Measurements from ENCODE around the gene TMCO4. TPM values are rescaled to one million over a fixed set of nuclear protein-coding genes. Genes with fewer than 3 reads are reported as not detected.
"Not testable (repeated sequence)": the region's sequence is repeated elsewhere in the genome, so short reads cannot be mapped to it uniquely, and the experiment has no call there.

The TMCO4 gene
- total RNA-seq, 2 donors from 2014 or later, result 26.9 to 44.1 TPM

DNA sequence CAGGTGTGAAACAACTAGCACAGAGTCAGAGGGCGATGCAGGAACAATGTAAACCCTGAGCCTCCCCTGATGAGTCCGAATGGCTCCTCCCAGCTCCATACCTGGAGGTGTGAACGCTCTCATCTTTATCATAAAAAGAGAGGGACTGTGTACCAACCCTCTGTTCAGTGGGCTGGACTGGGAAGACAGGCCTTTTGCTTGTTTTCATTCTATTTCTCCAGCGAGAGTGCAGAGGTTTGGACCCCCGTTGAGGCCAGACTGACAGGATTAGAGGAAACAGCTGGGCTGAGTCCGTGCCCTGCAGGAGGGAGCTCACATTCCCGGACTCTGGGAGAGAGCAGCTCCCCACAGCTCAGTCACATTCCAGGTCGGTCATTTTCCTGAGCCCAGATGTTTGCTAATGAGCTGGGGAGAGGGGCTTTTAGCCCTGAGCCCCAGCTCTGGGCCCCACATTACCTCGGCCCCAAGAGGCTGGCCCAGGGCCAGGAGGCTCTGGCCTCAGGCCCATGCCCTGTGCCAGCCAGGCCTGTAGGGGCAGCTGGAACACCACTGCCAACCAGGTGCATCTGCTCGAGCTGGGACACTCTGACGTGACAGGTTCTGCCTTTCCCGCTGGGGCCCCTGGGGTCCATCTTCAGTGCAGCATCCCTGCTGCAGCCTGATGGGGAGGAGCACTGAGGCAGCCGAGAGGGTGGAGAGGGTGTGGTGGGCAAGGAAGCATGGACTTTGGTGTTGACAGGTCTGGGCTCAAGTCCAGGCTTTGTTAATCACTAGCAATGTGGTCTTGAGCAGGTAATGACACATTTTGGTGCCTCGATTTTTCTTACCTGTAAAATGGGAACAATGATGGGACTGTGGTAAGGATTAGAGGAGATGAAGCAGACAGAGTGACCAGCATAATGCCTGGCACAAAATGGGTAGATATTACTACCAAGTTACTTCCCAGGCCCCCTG is 159.1 kb downstream of the TMCO4 start:
- TF ChIP-seq CTCF (IDR thresholded peaks at IDR 0.05), result no peak
- H3K27ac ChIP-seq, result peak overlapping the region; percentile 87
- no peak overlapping the region for H3K4me3 ChIP-seq
- no peaks in the 10 kb centered on the region for H3K9me3 ChIP-seq
- peaks cover 15% of the 10 kb centered on the region for H3K4me1 ChIP-seq
- intact Hi-C loops (cut with DNase I), result loop anchor here (5.0 kb wide), 1 partner anchor 43 kb away; a partner anchor contains a TSS
- peak overlapping the region; percentile 5 to 30 for H3K9ac ChIP-seq (ENCODE audit: low read depth in 2 of 2, low read length in 2 of 2)
- H3K36me3 ChIP-seq, result no peaks in the 10 kb centered on the region
- peak; percentile 85 for DNase-seq
- no peaks in the 10 kb centered on the region for H3K27me3 ChIP-seq

DNA sequence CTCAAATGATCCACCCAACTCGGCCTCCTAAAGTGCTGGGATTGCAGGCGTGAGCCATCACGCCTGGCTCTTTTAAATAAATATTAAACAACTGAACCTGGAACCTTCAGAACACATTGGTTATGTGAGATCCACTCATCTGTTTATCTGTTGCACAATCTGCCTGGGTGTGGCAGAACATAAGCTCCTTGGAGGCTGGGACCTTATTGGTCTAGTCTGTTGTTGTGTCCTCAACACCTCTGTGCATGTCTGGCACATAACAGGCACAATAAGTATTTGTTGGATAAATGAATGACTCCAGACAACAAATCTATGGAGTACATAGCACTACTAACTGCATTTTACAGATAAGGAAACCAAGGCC is 159.7 kb downstream of the TMCO4 start:
- Histone ChIP-seq H3K4me1 (peaks cover 15% of the 10 kb centered on the region), H3K27me3 (no peaks in the 10 kb centered on the region), H3K9ac (ENCODE audit: low read depth in 2 of 2, low read length in 2 of 2) (no peak overlapping the region), H3K27ac (peak overlapping the region; percentile 87), H3K9me3 (no peaks in the 10 kb centered on the region), H3K36me3 (no peaks in the 10 kb centered on the region), H3K4me3 (no peak overlapping the region)
- TF ChIP-seq CTCF (IDR thresholded peaks at IDR 0.05), result no peak
- intact Hi-C loops (cut with DNase I), result loop anchor here (5.0 kb wide), 1 partner anchor 43 kb away; a partner anchor contains a TSS
- DNase-seq, result peak; percentile 71

- H3K4me3 ChIP-seq; H3K36me3 ChIP-seq; H3K27me3 ChIP-seq; DNase-seq; H3K9ac ChIP-seq (ENCODE audit: low read depth in 2 of 2, low read length in 2 of 2); intact Hi-C loops (cut with DNase I); H3K9me3 ChIP-seq; H3K27ac ChIP-seq: not testable (repeated sequence)
- peaks cover 15% of the 10 kb centered on the region for H3K4me1 ChIP-seq
Measured at GRCh38 chr1:19639228-19639627, 160.5 kb downstream of the TMCO4 start.

- intact Hi-C loops (cut with DNase I), result no loop called here
- H3K27ac ChIP-seq, result no peak overlapping the region
- H3K9ac ChIP-seq (ENCODE audit: low read depth in 2 of 2, low read length in 2 of 2), result no peak overlapping the region
- no peaks in the 10 kb centered on the region for H3K9me3 ChIP-seq
- no peaks in the 10 kb centered on the region for H3K27me3 ChIP-seq
- DNase-seq, result no peak
- no peak overlapping the region for H3K4me3 ChIP-seq
- H3K36me3 ChIP-seq, result no peaks in the 10 kb centered on the region
- no peak for TF ChIP-seq CTCF (IDR thresholded peaks at IDR 0.05)
- H3K4me1 ChIP-seq, result peaks cover 11% of the 10 kb centered on the region
Measured at GRCh38 chr1:19637606-19638005, 162.1 kb downstream of the TMCO4 start.

DNA sequence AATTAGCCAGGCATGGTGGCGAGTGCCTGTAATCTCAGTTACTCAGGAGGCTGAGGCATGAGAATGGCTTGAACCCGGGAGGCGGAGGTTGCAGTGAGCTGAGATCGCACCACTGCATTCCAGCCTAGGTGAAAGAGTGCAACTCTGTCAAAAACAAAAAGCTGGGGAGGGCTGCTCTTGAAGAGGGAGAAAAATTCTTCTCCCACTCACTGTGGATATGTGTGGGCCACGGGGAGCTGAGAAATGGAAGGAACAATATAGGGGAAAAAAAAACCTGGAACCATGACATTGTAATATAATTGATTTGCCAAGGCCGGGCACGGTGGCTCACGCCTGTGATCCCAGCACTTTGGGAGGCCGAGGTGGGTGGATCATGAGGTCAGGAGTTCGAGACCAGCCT is 163.0 kb downstream of the TMCO4 start:
- H3K4me1 ChIP-seq; H3K9me3 ChIP-seq; H3K4me3 ChIP-seq; H3K36me3 ChIP-seq; H3K9ac ChIP-seq (ENCODE audit: low read depth in 2 of 2, low read length in 2 of 2); H3K27ac ChIP-seq; intact Hi-C loops (cut with DNase I); DNase-seq; H3K27me3 ChIP-seq: not testable (repeated sequence)

DNA sequence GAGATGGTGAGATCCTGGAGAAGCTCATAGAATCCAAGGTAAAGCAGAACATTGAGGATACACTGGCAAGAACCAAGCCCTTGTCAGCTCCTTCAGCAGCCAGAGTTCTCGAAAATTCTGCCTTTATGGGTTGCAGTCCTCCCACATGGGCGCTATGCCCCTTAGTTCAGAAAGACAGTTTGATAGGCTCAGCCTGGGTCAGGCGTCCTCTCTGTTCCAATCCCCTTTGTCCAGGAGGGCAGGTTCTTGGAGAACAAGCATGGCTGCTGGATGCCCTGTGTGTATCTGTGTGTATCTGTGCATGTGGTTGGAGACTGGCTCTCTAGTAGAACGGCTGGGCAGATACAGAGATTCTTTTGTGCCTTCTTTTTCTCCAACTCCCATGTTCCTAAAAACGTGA is 163.7 kb downstream of the TMCO4 start:
- H3K9ac ChIP-seq (ENCODE audit: low read depth in 2 of 2, low read length in 2 of 2), result no peak overlapping the region
- H3K4me3 ChIP-seq, result no peak overlapping the region
- intact Hi-C loops (cut with DNase I), result no loop called here
- no peak for DNase-seq
- no peaks in the 10 kb centered on the region for H3K9me3 ChIP-seq
- peaks cover 9% of the 10 kb centered on the region for H3K4me1 ChIP-seq
- H3K27ac ChIP-seq, result no peak overlapping the region
- H3K36me3 ChIP-seq, result no peaks in the 10 kb centered on the region
- TF ChIP-seq CTCF (IDR thresholded peaks at IDR 0.05), result no peak
- H3K27me3 ChIP-seq, result no peaks in the 10 kb centered on the region
